ENCODE measurements around the gene CASP3. TPM values are rescaled to one million over a fixed set of nuclear protein-coding genes. Genes with fewer than 3 reads are reported as not detected.
A peak's percentile ranks its signal among the peaks of the same experiment; 100 is the strongest.

The CASP3 gene
- 29.0 and 37.9 TPM in 2 replicates for total RNA-seq (2014; rRNA removed; shearing (Covaris generic))

DNA sequence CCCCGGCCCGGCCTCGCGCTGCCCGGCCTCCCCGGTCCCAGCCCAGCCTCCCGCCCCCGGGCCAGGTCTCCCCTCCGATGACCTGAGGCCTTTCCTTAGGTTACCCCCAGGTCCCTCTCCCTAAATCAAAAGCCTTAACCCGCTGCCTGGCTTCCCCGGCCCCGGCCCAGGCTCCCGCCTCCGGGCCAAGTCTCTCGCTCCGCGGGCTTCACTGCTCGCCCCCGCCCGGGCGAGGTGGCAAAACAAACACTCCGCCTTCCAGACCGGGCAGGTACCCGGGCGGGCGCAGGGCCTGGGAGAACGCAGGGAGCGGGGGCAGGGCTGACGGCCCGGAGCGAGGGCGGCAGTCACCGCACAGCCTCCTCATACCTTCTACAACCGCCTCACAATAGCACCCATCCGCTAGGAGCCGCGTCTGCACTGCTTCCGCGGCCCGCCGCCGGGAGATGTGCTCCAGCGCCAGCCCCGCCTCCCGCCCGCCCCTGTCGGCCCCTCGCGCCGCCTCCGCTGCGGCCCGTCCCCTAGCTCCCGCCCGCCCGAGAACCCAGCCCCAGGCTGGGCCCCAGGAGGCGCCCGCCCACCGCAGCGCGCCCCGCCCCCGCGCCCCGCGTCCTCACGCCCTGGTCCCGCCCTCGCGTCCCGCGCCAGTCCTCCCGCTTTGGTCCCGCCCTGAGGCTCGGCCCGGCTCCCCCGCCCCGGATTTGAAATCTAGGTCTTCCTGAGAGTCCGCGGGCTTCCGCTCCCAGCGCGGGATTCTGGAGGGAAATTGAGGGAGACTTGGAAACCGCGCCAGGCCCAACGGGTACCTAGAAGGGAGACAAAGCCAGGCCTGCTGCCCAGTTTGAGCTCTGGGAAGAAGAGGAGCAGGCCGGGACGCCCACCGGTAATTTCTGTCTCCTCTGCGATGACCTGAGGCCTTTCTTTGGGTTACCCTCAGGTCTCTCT lies at the start of gene CASP3, which contains the start of gene PRIMPOL:
Gene CASP3, minus strand, starts transcription at position 422 of the 945 bp plus-strand sequence. CDS start 10,994 bp downstream, outside the sequence.
Gene PRIMPOL, plus strand, starts transcription at position 713 of the 945 bp plus-strand sequence. CDS start 7,403 bp downstream, outside the sequence.
- peak; percentile 88 for DNase-seq (ENCODE audit: low read depth)

DNA sequence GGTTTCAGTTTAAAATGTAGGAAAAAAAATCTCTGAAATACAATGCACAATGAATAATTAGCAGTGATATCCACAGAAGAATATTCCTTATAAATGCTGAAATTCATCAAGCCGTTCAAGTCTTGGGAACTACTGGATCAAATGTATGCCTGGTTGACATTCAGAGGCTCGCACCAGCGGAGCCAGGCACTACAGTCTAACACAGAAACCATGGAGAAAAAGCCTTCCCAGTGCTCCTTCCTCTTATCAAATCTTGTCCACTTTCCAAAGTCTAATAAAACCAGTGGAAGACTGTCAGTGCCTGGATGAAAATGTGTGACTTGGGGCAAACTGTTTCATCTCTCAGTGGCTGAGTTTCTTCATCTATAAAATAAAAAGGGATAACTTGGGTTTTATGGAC lies 48.7 kb upstream of the CASP3 start:
- no peak for DNase-seq (ENCODE audit: low read depth)

DNA sequence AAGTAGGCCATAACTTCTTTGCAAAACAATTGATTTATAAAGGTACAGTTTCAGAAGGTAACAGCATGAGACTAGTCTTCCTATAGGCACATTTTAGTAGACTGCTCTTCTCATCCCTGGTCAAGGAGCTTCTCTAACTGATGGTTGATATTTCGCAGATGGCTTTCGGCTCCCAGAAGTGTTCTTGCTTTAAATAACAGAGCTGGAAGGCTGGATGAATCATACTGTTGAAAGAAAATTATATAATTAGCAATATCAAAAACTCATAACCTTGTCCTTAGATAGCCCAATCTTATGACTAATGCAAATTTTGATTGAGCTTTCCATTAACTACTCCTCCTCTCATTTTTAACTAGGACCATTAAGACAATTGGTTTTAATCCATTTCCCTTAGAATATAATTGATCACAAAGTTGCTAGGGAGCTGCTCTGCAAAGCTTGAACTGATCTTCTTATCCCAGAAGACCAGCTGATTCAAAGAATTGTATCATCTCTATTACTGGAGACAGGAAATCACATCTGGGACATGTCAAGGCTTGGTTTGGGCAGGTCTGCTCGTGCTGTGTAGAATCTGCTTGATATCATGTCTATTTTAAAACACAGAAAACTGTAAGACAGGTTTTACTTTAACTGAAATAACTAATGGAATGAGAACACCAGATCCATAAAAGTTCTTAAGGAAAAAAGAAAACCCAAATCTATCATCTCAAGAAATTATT lies 46.1 kb upstream of the CASP3 start:
- no peak for DNase-seq (ENCODE audit: low read depth)

DNA sequence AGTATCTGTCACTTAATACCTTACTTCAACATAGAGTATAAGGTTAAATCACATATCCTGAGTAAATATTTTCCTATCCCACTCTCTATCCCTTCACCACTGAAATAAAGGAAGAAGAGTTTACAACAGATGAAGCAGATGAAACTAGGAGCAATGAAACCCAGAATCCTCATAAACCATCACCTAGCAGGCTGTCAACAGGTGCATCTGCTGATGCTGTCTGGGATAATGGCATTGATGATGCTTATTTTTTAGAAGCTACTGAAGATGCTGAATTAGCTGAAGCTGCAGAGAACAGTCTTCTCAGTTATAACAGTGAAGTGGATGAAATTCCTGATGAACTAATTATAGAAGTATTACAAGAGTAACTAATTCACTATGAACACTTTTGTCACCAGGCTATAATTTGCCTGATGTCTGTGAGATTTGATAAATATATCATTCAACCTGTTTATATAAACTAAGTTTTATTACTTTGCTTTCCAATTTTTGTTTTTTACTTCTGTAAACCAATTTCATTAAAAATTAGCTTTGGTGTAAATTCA lies 45.2 kb upstream of the CASP3 start:
- no peak for DNase-seq (ENCODE audit: low read depth)

DNA sequence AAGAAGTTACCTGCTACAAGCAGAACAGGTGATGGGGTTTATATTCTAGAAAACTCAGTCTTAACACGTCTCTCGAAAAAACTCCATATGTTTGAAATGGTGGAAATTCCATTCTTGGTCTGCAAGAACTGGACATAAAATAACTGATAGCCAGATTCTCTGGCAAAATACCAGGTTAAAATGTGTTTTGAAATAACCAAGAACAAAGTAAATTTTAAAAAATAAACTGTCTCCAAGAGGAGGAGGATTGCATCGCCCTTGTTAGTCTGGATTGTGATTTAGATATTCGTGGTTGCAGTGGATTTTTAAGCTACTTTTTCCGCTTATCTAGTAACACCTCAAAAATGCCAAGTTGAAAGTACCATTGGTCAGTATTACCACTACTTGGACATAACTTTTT lies 43.8 kb upstream of the CASP3 start:
- DNase-seq (ENCODE audit: low read depth), result no peak

DNA sequence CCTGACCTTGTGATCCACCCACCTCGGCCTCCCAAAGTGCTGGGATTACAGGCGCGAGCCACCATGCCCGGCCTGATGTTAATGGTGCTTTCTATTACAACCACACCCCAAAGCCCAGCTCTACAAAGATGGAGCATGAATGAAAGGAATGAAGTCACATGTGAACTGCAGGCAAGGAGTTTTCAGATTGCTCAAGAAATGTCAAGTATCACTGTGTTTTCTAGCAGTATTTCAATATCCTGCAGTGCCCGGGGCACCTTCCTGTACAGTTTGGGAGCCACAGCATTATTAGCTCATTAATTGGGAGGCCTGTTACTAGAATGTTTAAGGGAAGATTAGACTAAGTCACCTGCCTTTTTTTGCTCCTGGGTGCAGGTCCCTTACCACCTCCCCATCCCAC lies 40.4 kb upstream of the CASP3 start:
- DNase-seq (ENCODE audit: low read depth), result no peak

DNA sequence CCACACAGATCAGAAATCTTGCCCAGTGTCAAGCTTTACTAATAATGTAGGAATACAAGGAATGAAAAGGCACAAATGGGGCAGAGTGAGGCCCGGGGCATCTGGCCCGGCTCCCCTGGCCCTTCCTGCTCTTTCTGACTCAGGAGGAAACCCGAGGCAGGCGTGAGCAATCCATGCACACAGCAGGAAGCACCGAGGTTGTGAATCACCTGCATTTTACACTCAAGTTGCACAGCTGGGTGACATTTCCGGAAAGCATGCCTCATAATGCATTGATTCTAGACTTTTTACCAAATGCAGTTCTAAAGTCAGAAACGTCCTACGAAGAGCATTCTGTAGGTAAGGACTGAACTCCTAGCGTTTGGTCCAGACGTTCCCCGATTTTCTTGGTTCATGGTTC lies 39.2 kb upstream of the CASP3 start:
- DNase-seq (ENCODE audit: low read depth), result peak; percentile 86

DNA sequence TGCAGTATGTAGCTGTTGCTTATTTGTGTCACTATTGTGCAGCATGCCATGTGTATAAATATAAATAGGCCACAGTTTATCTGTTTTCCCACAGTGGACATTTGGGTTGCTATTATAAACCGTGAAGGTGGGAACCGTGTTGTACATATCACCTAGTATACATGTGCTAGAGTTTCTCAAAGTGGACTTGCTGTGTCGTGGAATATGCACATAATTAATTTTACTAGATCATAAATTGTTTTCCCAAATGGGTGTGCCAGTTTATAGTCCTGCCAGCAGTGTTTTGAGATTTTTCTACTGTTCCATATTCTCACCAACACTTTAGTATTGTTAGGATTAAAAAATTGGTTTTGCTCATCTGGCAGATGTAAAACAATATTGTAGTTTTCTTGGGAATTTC lies 38.8 kb upstream of the CASP3 start:
- DNase-seq (ENCODE audit: low read depth), result no peak

DNA sequence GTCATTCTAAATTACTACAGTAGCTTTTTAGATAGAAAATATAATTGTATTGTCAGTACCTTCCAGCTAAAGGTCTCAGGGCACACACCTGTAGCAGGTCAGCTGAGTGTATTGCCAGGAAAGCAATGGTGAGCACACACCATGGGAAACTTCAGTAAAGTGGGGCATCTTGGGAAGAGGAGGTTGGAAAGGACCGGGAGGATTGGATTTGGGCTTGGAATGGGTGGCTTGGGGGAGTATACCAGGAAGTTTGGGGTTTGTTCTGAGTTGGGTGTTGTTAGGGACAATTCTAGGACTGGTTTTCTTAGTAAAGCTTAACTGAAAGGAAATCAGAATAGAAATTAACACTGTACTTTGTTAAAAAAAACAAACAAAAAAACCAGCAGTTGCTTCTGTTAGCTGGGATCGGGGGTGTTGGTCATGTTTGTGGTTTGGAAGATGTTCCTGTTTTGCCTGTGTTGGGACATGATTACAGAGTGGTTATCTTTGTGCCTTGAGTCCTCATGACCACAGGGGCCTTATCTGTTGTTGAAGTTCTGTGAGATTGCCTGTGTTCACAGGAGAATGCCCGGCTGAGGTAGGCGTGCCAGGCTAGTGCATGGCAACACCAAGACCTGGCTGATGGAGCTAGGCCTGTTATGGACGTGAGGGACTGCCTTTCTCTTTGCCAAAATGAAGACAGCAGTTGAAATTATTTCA lies 35.4 kb upstream of the CASP3 start:
- DNase-seq (ENCODE audit: low read depth), result no peak

DNA sequence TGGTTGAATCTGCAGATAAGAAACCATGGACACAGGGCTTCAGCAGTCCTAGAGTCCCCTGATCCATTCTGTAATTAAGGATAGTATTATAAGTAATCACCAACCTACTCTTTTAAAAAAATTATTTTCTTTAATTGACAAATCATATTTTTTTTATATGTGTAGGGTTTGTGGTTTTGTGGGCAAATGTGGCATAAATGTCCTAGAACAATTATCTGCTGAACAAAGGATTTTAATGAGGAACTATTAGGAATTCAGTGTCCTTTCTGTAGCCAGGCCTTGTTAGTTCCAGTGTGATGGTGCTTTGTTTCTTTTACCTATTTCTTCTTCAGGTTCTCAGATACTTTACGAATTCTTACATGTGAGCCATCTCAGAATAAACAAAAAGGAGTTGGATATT lies 32.7 kb upstream of the CASP3 start:
- no peak for DNase-seq (ENCODE audit: low read depth)

DNA sequence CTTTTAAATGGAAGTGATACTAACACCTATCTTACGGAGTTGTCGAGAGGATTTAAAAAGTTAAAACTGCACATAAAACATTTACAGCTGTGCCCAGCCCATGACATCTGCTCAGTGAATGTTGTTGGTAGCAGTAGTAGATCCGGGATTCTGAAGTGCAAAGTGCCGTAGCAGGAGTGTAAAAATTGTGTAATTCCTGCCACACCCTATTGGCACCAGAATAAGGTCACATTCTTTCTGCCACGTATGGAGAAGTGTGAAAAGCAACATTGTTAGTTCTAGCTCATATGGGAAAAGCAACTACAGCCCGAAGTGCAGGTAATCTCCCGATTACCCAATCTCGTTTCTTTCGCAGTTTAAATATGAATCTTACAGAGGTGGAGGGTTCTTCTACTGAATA lies 31.5 kb upstream of the CASP3 start:
- DNase-seq (ENCODE audit: low read depth), result no peak

DNA sequence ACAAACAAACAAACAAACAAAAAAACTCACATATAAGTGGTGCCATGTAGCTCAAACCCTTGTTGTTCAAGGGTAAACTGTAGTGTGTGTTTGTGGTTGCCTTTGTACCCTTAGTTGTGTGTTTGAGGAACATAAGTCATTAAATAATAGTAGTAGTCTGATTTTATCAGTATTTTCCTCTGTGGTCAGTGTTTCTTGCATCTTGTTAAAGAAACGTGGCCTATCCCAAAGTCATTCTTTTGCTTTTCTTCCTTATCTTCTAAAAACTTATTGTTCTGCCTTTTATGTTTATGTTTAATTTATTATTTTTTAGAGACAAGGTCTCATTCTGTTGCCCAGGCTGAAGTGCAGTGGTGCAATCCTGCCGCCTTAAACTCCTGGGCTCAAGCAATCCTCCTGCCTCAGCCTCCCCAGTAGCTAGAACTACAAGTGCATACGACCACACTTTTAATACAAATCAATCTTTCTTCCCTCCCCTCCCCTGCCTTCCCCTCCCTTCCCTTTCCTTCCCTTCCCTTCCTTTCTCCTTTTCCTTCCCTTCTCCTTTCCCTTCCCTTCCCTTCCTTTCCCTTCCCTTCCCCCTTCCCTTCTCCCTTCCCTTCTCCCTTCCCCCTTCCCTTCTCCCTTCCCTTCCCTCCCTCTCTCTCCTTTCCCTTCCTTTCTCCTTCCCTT lies 26.7 kb upstream of the CASP3 start:
- no peak for DNase-seq (ENCODE audit: low read depth)

DNA sequence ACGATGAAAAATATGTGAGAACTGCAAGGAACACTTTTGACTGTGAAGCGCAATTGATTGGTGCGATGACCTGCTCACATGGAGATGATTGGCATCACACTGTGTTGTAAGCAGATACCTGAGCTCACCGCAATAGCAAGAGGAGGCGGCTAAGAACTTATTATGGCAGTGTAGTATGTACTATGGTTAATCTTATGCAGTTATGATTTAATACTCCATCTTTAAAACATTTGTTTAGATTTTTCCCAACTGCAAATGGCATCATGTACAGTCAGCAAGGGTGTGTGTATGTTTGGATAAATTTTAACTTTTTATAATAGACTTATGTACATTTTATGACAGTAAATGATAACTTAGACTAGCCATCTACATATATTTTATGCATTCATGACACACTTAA lies 25.8 kb upstream of the CASP3 start:
- no peak for DNase-seq (ENCODE audit: low read depth)

DNA sequence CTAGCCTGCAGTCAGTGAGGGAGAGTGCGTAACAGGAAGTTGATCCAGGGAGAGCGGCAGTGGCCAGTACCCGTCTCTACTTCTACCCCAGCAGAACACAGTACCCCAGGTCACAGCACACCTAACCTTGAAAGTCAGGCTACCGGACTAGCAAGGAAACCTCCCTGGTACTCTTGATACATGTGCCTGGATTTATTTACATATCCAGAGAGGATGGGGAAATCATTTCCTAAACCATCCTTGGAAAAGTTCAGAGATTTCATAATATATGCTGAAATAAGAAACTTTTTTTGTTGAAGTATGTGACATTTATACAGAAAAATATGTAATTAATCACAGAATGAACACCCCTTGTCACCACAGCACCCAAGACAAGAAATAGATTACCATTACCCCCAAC lies 24.8 kb upstream of the CASP3 start:
- no peak for DNase-seq (ENCODE audit: low read depth)

DNA sequence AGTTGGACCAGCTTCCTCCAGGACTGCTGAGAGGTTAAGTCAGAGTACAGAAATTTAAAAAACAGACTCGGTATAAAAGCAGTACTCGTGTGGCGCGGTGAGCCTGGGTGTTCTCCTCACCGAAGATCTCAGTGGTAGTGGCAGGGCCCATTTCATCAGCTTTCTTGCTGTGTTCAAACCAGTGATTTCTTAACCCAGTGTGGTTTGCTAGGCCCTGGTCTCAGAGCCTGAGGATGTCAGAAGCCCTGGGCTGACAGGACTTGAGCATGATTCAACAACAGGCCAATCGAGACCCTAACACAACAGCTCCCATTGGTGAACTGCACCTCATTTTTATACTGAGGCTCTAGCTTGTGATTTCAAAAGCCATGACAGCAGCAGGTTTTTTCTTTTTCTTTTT lies 23.5 kb upstream of the CASP3 start:
- no peak for DNase-seq (ENCODE audit: low read depth)

DNA sequence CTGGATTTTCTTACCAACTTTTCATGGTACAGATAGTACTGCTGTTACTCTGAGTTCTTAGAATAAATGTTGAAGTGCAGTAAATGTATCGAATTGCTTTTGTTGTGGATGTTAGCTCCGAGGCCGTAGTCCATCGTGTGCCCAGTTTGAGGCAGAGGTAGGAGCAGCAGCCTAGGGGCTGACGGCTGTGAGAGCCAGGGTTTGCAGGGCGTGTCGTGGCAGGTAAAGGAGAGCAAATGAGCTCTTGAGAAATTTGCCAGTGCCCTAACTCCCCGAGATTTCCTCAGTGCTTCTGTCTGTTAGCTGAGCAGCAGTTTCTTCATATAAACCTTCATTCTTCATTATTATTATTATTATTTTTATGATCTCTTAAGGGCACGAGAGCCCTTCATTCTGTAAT lies 21.9 kb upstream of the CASP3 start:
- DNase-seq (ENCODE audit: low read depth), result no peak

DNA sequence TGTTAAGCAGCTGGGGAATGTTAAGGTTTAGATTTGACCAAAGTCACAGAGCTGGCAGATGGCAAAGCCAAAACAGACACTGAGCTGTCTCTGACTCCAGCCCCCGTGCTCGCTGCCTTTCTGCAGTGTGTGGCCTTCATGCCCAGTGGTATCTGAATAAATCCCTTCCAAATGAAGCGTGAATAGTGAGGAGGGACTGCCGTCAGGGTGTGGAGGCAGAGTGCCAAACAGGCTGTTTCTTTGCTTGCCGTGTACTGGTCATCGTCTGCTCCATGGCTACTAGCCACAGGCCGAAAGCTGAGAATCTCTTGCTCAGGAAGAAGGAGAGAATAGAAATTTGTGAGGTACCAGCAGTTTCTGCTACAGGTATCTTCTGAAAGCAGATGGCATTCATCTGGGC lies 20.0 kb upstream of the CASP3 start:
- DNase-seq (ENCODE audit: low read depth), result no peak

DNA sequence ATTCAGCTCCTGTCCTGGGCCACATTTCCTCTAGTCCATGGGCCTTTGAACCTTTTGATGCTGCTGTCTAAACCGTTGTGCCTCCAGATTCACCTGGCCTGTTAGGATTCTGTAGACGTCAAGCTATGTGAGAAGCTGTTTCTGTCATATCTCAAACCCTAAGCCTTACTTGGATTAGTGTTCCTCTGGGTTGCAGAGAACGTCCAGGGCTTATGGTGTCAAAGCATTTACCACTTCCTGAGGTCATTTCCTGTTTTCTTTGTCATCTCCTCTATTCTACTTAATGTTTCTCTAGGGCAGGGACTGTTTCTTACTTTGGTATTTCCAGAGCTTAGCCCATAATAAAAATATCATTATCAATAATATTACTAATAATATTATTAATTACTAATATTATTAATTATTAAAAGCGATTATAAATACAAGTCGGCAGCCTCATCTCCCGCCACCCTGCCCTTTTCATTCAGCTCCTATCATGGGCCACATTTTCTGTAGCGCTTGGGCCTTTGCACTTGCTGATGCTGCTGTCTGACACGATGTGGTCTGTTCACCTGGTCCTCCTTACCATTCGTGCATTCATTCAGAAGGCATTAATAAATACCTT lies 19.4 kb upstream of the CASP3 start:
- DNase-seq (ENCODE audit: low read depth), result no peak

DNA sequence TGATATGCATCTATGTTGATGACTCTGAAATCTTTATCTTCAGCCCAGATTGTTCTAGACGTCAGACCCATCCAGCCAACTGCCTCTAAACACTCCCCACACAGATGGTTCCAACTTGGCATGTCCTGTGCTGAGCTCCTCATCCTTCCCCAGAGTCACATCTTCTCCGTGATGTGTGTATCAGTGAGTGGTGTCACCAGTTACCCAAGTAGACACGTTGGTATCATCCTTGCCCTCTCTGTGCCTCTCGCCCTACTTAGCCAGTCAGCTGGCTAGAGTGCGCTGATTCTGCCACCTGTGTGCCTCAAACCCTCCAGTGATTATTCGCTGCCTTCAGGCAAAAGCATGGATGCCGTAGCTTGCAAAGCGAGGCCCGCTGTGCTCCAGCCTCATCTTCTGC lies 18.8 kb upstream of the CASP3 start:
- no peak for DNase-seq (ENCODE audit: low read depth)

DNA sequence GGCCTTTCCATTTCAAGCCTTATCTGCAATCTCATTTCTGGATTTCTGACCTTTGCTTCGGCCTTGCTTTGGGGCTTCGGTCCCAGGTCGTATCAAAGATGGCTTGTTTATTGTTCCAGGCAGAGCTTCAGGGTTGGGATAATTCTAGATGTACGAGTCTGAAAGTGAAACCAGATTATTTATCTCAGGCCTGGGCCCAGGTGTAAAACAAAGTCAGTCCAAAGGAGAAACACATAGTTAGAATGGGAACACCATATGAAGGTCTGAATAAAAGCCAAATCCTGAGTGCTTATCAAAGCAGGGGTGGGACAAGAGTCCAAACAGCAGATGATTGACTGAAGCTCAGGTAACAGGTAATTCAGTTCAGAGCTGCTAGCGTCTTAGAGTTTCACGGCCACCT lies 17.4 kb upstream of the CASP3 start:
- DNase-seq (ENCODE audit: low read depth), result no peak
